ENCODE data around the gene MKNK1. TPM values are rescaled to one million over a fixed set of nuclear protein-coding genes. Genes with fewer than 3 reads are reported as not detected.

Gene MKNK1
- total RNA-seq, 2 donors from 2014 or later: 19.9 to 28.5 TPM

GRCh38 chr1:46596036-46596435 lies 8.0 kb downstream of the MKNK1 start:
- DNase-seq: no peak
- H3K36me3 ChIP-seq (ENCODE audit: control insufficient read depth, insufficient read depth, low read length): peaks cover 17% of the 10 kb centered on the region
- no peaks in the 10 kb centered on the region for H3K9me3 ChIP-seq (ENCODE audit: control insufficient read depth, low read length)
- Mint-ChIP-seq H3K4me1 (no peaks in the 10 kb centered on the region), H3K27me3 (ENCODE audit: insufficient read depth) (no peaks in the 10 kb centered on the region), H3K9me3 (no peaks in the 10 kb centered on the region), H3K36me3 (ENCODE audit: low read depth) (peaks cover 22% of the 10 kb centered on the region), H3K4me3 (no peak overlapping the region), H3K27ac (no peak overlapping the region)
- H3K27me3 ChIP-seq (ENCODE audit: control insufficient read depth, insufficient read depth, low read length, poor library complexity, severe bottlenecking): no peaks in the 10 kb centered on the region
- 93% methylated on average over 1 of the region's 1 CpG; no CpG with 5 or more reads in 1 of the 2 experiments for WGBS, 2 experiments (ENCODE audit: insufficient coverage in 1 of 2, insufficient read length in 1 of 2)
- no peak overlapping the region for H3K4me3 ChIP-seq (ENCODE audit: low read length)
- TF ChIP-seq CTCF (conservative IDR thresholded peaks at IDR 0.05): no peak
- no peak overlapping the region for H3K9ac ChIP-seq (ENCODE audit: extremely low read depth, low read length, poor library complexity, severe bottlenecking)
- H3K4me1 ChIP-seq (ENCODE audit: control insufficient read depth, insufficient read depth, low read length): no peaks in the 10 kb centered on the region
- H3K27ac ChIP-seq (ENCODE audit: low read depth, low read length): no peak overlapping the region

- Histone ChIP-seq H3K9ac (ENCODE audit: extremely low read depth, low read length, poor library complexity, severe bottlenecking) (no peak overlapping the region), H3K9me3 (ENCODE audit: control insufficient read depth, low read length) (no peaks in the 10 kb centered on the region), H3K27me3 (ENCODE audit: control insufficient read depth, insufficient read depth, low read length, poor library complexity, severe bottlenecking) (no peaks in the 10 kb centered on the region), H3K4me3 (ENCODE audit: low read length) (no peak overlapping the region), H3K36me3 (ENCODE audit: control insufficient read depth, insufficient read depth, low read length) (peaks cover 23% of the 10 kb centered on the region), H3K4me1 (ENCODE audit: control insufficient read depth, insufficient read depth, low read length) (no peaks in the 10 kb centered on the region), H3K27ac (ENCODE audit: low read depth, low read length) (no peak overlapping the region)
- DNase-seq: no peak
- TF ChIP-seq CTCF (conservative IDR thresholded peaks at IDR 0.05): no peak
- no peak overlapping the region for H3K4me3 Mint-ChIP-seq
- no peaks in the 10 kb centered on the region for H3K9me3 Mint-ChIP-seq
- H3K4me1 Mint-ChIP-seq: no peaks in the 10 kb centered on the region
- H3K27ac Mint-ChIP-seq: no peak overlapping the region
- WGBS, 2 experiments (ENCODE audit: insufficient coverage in 1 of 2, insufficient read length in 1 of 2): 92 to 94% methylated on average over 2 to 3 of the region's 3 CpGs
- peaks cover 22% of the 10 kb centered on the region for H3K36me3 Mint-ChIP-seq (ENCODE audit: low read depth)
- no peaks in the 10 kb centered on the region for H3K27me3 Mint-ChIP-seq (ENCODE audit: insufficient read depth)
Measured at GRCh38 chr1:46595127-46595526, 8.9 kb downstream of the MKNK1 start.

GRCh38 chr1:46594063-46594462 lies 10.0 kb downstream of the MKNK1 start:
- Histone ChIP-seq H3K27ac (ENCODE audit: low read depth, low read length) (no peak overlapping the region), H3K36me3 (ENCODE audit: control insufficient read depth, insufficient read depth, low read length) (peaks cover 26% of the 10 kb centered on the region), H3K9ac (ENCODE audit: extremely low read depth, low read length, poor library complexity, severe bottlenecking) (no peak overlapping the region), H3K9me3 (ENCODE audit: control insufficient read depth, low read length) (no peaks in the 10 kb centered on the region), H3K4me3 (ENCODE audit: low read length) (no peak overlapping the region), H3K27me3 (ENCODE audit: control insufficient read depth, insufficient read depth, low read length, poor library complexity, severe bottlenecking) (no peaks in the 10 kb centered on the region), H3K4me1 (ENCODE audit: control insufficient read depth, insufficient read depth, low read length) (no peaks in the 10 kb centered on the region)
- Mint-ChIP-seq H3K36me3 (ENCODE audit: low read depth) (peaks cover 32% of the 10 kb centered on the region), H3K9me3 (no peaks in the 10 kb centered on the region), H3K4me1 (no peaks in the 10 kb centered on the region), H3K27me3 (ENCODE audit: insufficient read depth) (no peaks in the 10 kb centered on the region), H3K27ac (no peak overlapping the region), H3K4me3 (no peak overlapping the region)
- DNase-seq: no peak
- no peak for TF ChIP-seq CTCF (conservative IDR thresholded peaks at IDR 0.05)
- WGBS, 2 experiments (ENCODE audit: insufficient coverage in 1 of 2, insufficient read length in 1 of 2): 91 to 98% methylated on average over 3 to 5 of the region's 5 CpGs
